GM19438 (cell line): ENCODE results near the gene SPATA2.
A peak's percentile ranks its signal among the peaks of the same experiment; 100 is the strongest.
"Not testable (repeated sequence)": the region's sequence is repeated elsewhere in the genome, so short reads cannot be mapped to it uniquely, and the experiment has no call there.

ENCODE experiments used
- ATAC-seq: cut with Tn5 transposase; IDR thresholded peaks from one replicate; pipeline ENCODE4 v1.9.1; 2021; ENCODE audit warnings: low read depth; ENCODE audit not compliant: unreplicated experiment

SPATA2 gene, protein sequence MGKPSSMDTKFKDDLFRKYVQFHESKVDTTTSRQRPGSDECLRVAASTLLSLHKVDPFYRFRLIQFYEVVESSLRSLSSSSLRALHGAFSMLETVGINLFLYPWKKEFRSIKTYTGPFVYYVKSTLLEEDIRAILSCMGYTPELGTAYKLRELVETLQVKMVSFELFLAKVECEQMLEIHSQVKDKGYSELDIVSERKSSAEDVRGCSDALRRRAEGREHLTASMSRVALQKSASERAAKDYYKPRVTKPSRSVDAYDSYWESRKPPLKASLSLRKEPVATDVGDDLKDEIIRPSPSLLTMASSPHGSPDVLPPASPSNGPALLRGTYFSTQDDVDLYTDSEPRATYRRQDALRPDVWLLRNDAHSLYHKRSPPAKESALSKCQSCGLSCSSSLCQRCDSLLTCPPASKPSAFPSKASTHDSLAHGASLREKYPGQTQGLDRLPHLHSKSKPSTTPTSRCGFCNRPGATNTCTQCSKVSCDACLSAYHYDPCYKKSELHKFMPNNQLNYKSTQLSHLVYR

DNA sequence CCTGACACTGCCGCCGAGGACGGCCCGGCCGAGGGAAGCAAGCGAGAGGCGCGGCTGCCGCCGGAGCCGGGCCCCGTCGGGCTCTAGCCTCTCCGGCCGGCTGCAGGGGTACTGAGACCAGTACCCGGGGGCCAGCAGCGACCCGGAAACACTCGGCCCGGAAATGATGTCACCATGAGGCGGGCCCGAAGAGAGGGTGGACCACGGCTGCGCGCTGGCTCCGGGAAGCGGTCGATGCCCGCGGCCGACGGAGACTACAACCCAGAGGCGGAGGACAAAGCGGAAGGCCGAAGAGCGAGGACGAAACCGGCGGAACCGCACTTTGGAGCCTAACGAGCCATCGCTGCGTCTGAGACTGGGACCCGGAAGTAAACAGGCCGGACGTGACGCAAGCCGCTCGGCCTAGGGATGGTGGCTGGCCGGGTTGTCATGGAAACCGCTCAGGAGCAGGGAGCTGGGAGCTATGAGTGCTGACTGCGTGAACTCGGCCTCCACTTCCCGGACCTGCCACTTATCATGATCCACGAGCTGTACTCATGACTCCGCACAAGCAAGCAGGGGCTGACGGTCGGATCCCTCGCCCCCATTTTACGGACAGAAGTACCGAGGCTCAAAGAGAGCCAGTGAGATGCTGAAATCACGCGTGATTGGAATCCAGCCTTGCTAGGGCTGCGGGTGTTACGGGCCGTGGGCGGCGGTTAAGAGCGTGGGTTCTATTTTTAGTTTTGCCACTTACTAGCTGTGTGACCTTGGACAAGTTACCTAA lies at the start of gene SPATA2:
Gene SPATA2 (minus strand): TSS at position 150 of the 766 bp plus-strand sequence. CDS start 7,039 bp downstream, outside the sequence.
- ATAC-seq: peak; percentile 91

DNA sequence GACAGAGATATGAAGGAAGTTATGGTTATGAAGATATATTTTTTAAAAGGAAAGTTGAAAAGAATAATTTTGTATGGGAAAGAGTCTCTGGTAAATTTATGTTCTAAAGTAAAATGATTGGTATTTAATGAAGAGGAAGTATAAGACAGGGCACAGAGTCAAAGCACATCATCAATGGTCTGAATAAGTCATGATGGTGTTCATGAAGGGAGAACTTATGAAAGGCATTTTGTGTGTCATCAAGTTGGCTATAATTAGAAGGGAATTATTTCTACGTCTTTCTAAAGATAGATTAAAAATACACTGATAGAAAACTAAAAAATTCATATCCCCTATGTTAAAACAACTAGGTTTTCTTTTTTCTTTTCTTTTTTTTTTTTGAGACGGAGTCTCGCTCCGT lies 46.1 kb upstream of the SPATA2 start:
- ATAC-seq: no peak

DNA sequence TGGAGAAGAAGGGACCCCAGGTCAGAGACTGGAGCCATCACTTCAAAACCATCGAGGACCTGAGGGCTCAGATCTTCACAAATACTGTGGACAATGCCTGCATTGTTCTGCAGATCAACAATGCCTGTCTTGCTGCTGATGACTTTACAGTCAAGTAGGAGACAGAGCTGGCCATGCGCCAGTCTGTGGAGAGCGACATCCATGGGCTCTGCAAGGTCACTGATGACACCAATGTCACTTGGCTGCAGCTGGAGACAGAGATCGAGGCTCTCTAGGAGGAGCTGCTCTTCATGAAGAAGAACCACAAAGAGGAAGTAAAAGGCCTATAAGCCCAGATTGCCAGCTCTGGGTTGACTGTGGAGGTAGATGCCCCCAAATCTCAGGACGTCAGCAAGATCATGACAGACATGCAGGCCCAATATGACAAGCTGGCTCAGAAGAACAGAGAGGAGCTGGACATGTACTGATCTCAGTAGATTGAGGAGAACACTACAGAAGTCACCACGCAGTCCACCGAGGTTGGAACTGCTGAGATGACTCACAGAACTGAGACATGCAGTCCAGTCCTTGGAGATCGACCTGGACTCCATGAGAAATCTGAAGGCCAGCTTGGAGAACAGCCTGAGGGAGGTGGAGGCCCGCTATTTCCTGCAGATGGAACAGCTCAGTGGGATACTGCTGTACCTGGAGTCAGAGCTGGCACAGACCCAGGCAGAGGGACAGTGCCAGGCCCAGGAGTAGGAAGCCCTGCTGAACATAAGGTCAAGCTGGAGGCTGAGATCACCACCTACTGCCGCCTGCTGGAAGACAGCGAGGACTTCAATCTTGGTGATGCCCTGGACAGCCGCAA lies 42.0 kb upstream of the SPATA2 start:
- ATAC-seq: not testable (repeated sequence)

DNA sequence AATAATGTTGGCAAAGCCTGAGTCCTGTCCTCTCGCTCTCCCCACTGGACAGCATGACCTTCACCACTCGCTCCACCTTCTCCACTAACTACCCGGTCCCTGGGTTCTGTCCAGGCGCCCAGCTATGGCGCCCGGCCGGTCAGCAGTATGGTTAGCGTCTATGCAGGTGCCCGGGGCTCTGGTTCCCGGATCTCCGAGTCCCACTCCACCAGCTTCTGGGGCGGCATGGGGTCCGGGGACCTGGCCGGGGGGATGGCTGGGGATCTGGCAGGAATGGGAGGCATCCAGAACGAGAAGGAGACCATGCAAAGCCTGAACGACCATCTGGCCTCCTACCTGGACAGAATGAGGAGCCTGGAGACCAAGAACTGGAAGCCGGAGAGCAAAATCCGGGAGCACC lies 41.4 kb upstream of the SPATA2 start:
- no peak for ATAC-seq

DNA sequence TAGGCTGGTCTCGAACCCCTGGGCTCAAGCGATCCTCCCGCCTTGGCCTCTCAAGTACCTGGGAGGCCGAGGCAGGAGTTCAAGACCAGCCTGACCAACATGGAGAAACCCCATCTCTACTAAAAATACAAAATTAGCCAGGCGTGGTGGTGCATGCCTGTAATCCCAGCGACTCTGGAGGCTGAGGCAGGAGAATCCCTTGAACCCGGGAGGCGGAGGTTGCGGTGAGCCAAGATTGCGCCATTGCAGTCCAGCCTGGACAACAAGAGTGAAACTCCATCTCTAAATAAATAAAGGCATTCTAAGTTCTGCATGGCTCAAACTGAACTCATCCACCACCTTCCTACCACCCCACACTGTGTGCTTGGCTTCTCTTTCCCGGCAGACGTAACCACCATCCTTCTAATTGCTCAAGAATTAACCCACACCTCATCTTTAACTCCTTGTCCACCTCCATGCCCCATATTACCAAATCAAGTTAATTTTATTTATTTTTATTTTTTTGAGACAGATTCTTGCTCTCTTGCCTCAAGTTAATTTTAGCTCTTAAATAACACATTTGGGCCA lies 40.6 kb upstream of the SPATA2 start:
- ATAC-seq: not testable (repeated sequence)

DNA sequence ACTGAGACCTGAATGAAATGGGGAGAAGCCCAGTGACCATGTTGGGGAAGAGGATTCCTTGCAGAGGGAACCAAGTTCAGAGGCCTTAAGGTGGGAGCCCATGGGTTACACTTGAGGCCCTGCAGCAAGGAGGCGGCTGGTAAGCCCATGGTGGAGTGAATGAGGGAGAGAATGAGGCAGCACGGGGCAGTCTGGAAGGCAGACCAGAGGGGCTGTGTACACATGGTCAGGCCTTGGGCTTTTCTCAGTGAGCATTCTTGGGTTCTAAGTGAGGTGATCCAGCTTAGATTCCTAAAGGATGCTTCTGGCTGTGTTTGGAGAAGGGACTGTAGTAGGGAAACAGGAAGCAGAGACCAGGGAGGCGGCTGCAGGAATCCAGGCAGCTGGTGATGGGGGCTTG lies 39.8 kb upstream of the SPATA2 start:
- no peak for ATAC-seq

DNA sequence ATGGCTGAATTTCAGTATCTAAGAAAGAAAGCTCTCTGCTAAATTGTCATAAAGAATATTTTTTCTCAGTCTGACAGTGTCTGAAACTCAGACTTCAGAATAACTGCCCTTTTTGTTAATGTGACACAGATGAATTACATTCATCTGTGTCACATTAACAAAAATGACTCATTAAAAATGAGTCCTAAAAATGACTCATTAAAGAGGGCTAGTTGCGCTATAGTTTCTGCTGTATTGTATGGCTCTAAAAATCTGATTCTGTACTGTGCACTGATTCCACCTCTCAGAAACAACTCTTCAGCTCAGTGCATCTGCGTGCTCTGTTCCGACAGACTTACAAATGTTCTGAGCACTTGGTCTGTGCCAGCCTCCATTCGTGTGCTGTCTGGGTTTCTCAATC lies 35.8 kb upstream of the SPATA2 start:
- no peak for ATAC-seq

DNA sequence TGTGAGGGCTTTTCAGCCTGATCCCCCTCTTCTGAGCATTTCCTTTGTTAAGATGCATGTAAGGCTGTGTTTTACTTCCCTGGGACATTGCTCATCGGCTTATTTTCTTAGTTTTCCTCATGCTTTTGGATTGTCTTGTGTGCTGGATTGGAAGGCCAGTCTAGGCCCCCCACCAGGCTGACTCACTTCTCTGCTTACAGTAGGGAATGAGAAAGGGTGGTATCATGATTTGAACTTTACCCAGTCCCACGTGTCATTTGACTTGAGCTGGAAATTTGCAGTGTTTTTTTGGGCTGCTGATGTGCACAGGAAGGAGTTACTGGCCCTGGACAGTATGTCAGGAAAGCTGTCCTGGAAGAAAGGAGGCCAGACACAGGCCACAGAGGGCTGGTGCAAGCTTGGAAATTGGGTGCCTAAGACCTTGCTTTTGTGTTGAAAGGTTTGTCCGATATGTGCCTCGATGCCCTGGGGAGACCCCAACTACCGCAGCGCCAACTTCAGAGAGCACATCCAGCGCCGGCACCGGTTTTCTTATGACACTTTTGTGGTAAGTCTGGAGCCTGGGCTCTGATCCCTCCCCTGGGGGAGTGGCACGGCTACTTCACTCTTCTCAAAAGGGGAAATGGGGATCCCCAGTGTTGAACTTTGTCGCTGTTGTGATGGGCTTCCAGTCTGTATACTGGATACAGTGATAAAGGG lies 33.6 kb upstream of the SPATA2 start:
- ATAC-seq: no peak

DNA sequence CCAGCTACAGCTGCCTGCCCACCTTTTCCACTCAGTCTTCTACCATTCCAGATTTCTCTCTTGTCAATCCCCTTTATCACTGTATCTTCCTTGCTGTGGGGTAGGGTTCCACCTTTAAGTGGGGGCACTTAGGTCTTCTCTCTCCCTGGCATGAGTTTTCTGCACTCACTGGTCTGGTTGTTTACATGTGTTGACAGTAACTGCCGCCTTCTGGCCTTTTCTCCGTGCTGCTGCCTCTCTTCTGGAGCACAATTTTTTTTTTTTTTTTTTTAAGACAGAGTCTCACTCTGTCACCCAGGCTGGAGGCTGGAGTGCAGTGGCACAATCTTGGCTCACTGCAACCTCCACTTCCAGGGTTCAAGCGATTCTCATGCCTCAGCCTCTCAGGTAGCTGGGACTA lies 32.8 kb upstream of the SPATA2 start:
- ATAC-seq: no peak

DNA sequence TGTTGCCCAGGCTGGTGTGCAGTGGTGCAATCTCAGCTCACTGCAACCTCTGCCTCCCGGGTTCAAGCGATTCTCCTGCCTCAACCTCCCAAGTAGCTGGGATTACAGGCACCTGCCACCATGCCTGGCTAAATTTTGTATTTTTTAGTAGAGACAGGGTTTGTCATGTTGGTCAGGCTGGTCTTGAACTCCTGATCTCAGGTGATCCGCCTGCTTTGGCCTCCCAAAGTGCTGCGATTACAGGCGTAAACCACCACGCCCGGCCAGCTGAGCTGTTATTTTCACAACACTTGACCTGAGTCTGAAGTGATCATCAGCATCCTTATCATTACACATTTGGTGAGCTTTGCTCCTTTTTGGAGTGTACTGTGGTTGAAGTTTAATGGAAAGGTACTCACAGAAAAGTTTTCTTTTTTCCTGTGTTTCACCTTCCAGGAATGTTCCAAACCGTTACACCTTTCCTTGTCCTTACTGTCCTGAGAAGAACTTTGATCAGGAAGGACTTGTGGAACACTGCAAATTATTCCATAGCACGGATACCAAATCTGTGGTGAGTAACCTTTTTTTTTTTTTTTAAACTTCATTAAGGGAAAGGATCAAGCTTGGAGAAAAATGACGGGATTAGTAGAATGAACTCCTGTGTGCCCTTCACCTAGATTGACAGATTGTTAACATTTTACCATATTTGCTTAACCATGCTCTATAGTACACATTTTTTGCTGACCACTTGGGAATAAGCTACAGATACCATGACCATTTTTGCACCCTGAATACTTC lies 30.6 kb upstream of the SPATA2 start:
- no peak for ATAC-seq

DNA sequence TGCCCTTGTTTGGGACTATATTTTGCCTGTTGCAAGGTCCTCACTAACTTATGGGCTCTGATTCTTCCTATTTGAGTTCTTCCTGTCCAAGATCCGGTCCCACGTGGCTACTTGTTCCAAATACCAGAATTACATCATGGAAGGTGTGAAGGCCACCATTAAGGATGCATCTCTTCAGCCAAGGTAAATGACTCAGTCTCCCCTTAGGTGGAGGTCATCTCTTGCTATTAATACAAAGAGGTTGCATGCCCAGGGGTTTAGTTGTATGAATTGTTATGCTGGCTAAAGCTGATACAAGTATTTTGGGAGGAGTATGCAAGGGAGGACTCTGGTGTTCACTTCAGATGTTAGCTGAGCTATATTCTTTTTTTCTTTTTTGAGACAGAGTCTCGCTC lies 30.0 kb upstream of the SPATA2 start:
- ATAC-seq: no peak

DNA sequence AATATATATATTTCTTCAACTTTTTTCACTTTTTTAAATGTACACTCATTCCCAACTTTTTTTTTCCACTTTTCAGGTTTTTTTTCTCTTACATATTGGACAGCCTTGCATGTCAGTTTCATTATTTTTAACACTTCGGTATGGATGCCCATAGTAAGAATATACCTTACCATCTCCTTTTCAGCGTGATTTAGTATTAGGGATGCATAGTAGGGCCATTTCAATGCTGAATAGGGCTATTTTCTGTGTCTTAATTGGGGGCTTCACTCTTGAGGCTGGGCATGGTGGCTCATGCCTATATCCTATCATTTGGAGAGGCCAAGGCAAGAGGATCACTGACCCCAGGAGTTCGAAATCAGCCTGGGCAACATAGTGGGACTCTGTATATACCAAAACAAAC lies 27.6 kb upstream of the SPATA2 start:
- no peak for ATAC-seq

DNA sequence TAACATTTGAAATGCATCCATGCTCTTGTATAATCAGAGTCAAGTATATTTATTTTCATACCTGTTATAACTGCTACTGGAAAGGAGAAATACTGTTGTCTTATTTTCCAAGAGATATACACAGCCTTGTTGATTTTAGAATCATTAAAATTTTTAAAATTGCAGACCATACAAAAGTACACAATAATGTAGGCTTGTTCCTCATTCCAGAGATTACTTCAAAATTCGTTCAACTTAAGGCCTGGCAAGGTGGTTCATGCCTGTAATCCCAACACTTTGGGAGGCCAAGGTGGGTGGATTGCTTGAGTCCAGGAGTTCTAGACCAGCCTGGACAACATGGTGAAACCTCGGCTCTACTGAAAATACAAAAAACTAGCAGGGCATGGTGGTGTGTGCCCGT lies 27.0 kb upstream of the SPATA2 start:
- ATAC-seq: no peak

DNA sequence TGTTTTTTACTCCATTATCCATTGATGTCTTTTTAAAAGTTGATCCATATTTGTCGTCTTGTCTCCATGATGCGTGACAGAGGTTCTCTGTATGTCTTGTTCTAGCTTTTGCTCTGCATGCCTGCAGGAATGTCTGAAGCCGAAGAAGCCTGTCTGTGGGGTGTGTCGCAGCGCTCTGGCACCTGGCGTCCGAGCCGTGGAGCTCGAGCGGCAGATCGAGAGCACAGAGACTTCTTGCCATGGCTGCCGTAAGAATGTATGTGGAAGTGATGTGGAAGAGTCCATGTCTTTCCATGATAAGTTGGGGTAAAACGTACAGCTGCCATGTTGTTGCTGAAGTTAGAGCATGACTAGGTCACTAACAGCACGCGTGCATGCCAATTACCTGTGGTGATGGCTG lies 26.1 kb upstream of the SPATA2 start:
- ATAC-seq: no peak

DNA sequence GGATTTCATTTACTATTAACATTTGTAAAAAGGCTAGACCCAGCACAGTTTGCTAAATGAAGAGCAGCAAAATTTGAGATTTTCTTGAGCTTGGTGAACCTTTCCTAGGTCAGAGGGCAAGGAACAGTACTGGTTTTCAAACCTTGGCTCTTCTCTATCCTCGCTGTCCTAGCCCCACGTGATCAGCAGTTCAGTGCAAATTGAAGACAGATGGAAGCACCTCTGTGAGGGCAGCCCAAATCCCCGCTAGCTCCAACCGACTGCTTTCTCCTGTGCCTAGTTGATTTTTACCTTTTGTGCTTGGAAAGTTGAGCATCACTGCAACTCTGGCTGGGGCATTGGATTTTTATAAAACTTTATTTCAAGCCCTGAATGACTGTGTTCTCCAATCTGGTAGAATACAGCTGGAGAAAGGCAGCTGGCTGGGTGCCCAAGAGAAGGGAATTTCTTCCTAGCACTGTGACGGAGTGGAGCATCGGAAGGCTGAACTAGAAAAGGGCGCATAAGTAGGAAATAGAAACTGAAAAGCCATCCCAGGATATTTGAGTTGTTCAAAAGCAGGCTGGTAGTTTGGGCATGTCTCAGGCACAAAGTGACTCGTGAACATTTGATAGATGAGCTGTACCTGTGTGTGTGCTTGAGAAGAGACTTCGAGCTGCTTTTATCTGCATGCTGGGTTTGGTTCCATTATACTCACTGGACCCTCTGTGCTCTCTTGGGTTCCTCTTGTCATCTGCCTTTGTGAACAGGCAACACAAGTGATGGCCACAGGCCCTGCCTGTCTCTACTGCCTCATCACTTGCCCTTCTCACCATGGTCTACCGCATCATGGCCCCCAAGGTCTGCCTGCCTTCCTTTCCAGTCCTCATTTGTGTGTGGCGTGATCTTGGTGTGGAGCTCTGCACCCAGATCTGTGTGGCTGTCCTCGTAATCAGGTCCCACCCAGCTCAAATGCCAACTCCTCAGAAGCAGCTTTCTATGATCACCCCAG lies 23.1 kb upstream of the SPATA2 start:
- no peak for ATAC-seq

DNA sequence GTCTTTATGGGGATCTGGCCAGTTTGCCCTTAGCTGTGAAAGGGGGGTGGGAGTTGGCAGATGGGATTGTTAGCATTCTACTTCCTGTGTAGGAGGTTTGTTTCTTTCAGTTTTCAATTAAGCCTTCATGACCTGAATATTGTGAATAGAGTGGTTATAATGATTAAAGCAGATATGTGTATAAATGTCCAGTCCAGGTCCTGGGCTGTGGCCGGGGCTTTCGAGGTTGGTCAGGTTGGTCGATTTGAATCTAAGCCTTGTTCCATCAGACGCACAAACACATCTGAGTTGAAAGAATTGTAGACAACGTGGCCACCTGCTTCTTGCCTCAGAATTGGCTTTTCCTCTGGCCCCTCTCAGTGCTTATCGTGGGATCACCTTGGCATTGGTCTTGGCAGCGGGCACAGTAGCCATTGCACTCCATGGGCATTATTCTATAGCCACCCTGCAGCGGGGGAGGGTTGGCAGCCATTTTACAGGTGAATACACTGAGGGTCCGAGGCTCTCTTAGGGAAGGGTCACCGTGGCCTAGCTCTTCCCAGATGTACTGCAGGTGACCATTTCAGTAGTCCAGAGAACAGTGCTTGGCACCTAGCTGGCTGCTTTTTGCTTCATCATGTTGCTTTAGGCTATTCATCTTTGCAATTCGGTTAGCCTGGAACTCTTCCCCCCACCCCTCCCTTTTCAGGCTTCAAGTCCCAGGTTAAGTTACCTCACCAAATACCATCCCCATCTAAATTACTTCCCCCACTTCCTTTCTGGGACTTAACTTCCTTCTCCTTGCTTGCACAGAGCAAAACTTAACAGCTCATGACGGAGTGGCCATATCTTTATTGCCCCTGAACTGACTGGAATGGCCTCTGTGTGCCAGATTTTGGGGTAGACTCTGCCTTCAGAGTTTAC lies 21.9 kb upstream of the SPATA2 start:
- ATAC-seq: no peak
